ENCODE results near the gene CFAP126.
A peak's percentile ranks its signal among the peaks of the same experiment; 100 is the strongest.

DNA sequence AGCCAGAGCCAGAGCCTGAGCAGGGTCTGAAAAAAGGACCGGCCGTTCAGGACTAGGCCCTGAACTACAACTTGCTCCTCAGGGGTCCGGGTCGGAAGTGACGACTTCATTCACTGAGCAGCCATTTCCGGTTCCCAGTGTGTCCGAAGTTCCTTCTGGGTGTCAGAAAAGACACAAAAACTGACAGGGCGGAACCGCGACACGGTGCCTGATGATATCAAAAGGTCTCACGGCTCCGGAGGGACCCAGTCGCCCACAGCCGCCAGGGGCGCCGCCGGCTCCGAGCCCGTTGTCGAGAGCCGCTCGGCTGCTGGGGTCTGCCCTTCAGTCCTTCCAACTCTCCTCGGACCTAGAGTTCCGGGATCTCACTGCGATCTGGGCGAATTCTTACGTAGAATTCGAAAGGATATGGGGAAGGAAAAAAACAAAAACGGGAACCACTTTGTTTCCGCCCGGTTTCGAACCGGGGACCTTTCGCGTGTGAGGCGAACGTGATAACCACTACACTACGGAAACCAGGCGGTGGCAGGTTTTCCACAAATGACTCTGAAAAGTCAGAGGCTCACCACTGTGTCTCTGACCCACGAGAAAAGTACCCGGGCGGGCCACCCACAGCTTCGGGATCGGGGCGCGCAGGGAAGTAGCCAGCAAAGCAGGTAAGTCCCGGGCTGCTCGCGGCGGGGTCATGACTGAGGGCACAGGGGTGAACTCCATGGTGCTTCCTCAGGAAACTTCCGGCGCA is 31.8 kb upstream of the CFAP126 start:
- TF ChIP-seq, protein P1, sequence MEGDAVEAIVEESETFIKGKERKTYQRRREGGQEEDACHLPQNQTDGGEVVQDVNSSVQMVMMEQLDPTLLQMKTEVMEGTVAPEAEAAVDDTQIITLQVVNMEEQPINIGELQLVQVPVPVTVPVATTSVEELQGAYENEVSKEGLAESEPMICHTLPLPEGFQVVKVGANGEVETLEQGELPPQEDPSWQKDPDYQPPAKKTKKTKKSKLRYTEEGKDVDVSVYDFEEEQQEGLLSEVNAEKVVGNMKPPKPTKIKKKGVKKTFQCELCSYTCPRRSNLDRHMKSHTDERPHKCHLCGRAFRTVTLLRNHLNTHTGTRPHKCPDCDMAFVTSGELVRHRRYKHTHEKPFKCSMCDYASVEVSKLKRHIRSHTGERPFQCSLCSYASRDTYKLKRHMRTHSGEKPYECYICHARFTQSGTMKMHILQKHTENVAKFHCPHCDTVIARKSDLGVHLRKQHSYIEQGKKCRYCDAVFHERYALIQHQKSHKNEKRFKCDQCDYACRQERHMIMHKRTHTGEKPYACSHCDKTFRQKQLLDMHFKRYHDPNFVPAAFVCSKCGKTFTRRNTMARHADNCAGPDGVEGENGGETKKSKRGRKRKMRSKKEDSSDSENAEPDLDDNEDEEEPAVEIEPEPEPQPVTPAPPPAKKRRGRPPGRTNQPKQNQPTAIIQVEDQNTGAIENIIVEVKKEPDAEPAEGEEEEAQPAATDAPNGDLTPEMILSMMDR (IDR thresholded peaks at IDR 0.05): peak in 2 of 3 donors; percentile 41 to 48
- TF ChIP-seq POLR2A (IDR thresholded peaks at IDR 0.05): peak; percentile 69

Measured in ovary (tissue), 3 donors.